ENCODE measurements around the gene TNRC18.

- TF ChIP-seq NRF1 (IDR thresholded peaks at IDR 0.05; ENCODE audit: low read depth, low read length): no peak
- TF ChIP-seq EP300 (IDR thresholded peaks at IDR 0.05; ENCODE audit: borderline replicate concordance in 1 of 2, low read depth in 1 of 2, low read length in 1 of 2): no peak
- TF ChIP-seq CTCF (IDR thresholded peaks at IDR 0.05): no peak
- TF ChIP-seq NFIC (IDR thresholded peaks at IDR 0.05; ENCODE audit: borderline replicate concordance): no peak
- no peak for TF ChIP-seq POLR2AphosphoS5 (IDR thresholded peaks at IDR 0.05; ENCODE audit: low read depth, low read length)
- TF ChIP-seq TAF1 (IDR thresholded peaks at IDR 0.05; ENCODE audit: borderline replicate concordance, low read depth, low read length): no peak
- TF ChIP-seq EZH2phosphoT487 (IDR thresholded peaks at IDR 0.05; ENCODE audit: borderline replicate concordance, low read depth): no peak
- TF ChIP-seq REST (IDR thresholded peaks at IDR 0.05; ENCODE audit: low read depth, low read length): no peak
- TF ChIP-seq YY1 (IDR thresholded peaks at IDR 0.05; ENCODE audit: low read depth): no peak
- TF ChIP-seq GABPA (IDR thresholded peaks at IDR 0.05; ENCODE audit: low read depth): no peak
- TF ChIP-seq JUND (IDR thresholded peaks at IDR 0.05): no peak
- TF ChIP-seq MAX (IDR thresholded peaks at IDR 0.05; ENCODE audit: low read depth): no peak
- TF ChIP-seq TCF12 (IDR thresholded peaks at IDR 0.05): no peak
Measured at GRCh38 chr7:5387711-5388245, 35.9 kb downstream of the TNRC18 start.

Measured in SK-N-SH (cell line).